Erythroblast (primary cell): ENCODE measurements around the gene BCL2L11.

Experiments used
- GATA1 ChIP-seq: IDR thresholded peaks from 2 replicates; pipeline ENCODE4 v1.6.1; 2011; ENCODE audit warnings: low read depth, mild to moderate bottlenecking, control low read depth, low read length, moderate library complexity
- POLR2A ChIP-seq: IDR thresholded peaks from 2 replicates; pipeline ENCODE4 v1.6.1; 2011; ENCODE audit warnings: mild to moderate bottlenecking, low read length

DNA sequence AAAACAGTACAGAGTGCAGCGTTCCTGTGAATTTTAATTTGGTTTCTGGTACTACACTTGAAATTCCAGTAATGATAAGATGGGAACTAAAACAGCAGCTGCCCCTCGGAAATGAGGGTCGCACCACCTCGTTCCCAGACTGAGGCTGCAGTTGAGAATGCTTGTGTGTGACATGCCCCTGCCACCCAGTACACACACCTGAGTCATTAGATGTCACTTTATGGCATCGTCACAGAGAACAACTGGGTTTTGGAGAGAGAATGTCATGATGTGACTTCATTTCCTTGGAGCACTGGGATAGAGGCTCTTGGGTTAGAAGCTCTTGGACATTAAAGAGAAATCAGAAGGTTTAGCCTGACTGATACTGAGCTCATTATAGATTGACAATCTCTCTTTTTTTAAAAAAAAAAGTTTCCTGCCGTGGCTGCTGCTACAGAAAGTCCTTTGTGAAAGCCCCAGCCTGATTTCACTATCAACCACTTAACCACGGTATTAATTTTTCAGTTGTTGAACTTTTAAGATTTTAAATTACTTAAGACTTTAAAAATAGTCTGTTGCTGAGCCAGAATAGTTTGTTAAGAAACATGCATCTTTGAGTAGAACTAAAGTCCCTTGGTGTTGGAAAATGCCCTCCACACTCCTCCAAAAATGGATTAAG lies 24.5 kb downstream of the BCL2L11 start:
- TF ChIP-seq POLR2A (no peak), GATA1 (no peak)
